Calu3 (cell line): ENCODE results near the gene NCKAP5. TPM values are rescaled to one million over a fixed set of nuclear protein-coding genes. Genes with fewer than 3 reads are reported as not detected.

Source experiments
- BruUV-seq: library from RNA; stranded (reverse); fragments of 400-500 nt; replicated peaks from 2 replicates; lab custom pipeline; 2021; lab: Mats Ljungman, UMichigan
- CTCF ChIA-PET: fragments of 300-600 bp; sonication (Branson Sonifier 250); formaldehyde crosslinking; loops from one replicate; lab custom pipeline; 2022; ENCODE audit warnings: antibody characterized with exemption; lab: Charles Lee
- DNase-seq: peaks from one replicate; pipeline ENCODE4 v3.0.0; 2022
- H3K27ac Mint-ChIP-seq: one replicate; pipeline ENCODE4 v1.8.0; 2022; ENCODE audit warnings: mixed read lengths; ENCODE audit not compliant: unreplicated experiment
- H3K27me3 Mint-ChIP-seq: one replicate; pipeline ENCODE4 v1.8.0; 2022; ENCODE audit warnings: mixed read lengths; ENCODE audit not compliant: unreplicated experiment
- H3K36me3 Mint-ChIP-seq: one replicate; pipeline ENCODE4 v1.8.0; 2022; ENCODE audit warnings: mild to moderate bottlenecking, moderate library complexity, mixed read lengths; ENCODE audit not compliant: insufficient read depth, unreplicated experiment
- H3K4me1 Mint-ChIP-seq: one replicate; pipeline ENCODE4 v1.8.0; 2022; ENCODE audit warnings: mild to moderate bottlenecking, low read depth, mixed read lengths; ENCODE audit not compliant: unreplicated experiment
- H3K4me3 Mint-ChIP-seq: one replicate; pipeline ENCODE4 v1.8.0; 2022; ENCODE audit warnings: mild to moderate bottlenecking, low read depth, moderate library complexity, mixed read lengths; ENCODE audit not compliant: unreplicated experiment
- H3K9me3 Mint-ChIP-seq: one replicate; pipeline ENCODE4 v1.8.0; 2022; ENCODE audit warnings: low read depth, mixed read lengths; ENCODE audit not compliant: unreplicated experiment
- intact Hi-C: fragments of 100-400 bp; cut with micrococcal nuclease; formaldehyde crosslinking; loops from one replicate; pipeline ENCODE4 v1.10.0; 2022; ENCODE audit not compliant: unreplicated experiment
- total RNA-seq: library from RNA; stranded (reverse); gene quantifications from 2 replicates; pipeline ENCODE4 v1.2.3, GENCODE V29; 2022
- TF ChIP-seq, protein P1 (sequence below): fragments of 200-600 bp; IDR thresholded peaks from one replicate; pipeline ENCODE4 v1.8.0; 2022; ENCODE audit warnings: antibody characterized with exemption; ENCODE audit not compliant: unreplicated experiment

The NCKAP5 gene
- total RNA-seq, 1 experiment from 2014 or later = 2.2 TPM

GRCh38 chr2:132876745-132877391 lies 691.4 kb downstream of the NCKAP5 start:
- no TSS peak for BruUV-seq
- H3K4me3 Mint-ChIP-seq = no peak overlapping the region
- intact Hi-C loops = loop anchor here (10.0 kb wide), 2 partner anchors 188 to 202 kb away; partner anchors contain the start of gene LYPD1
- H3K27me3 Mint-ChIP-seq = no peaks in the 10 kb centered on the region
- DNase-seq = peak; percentile 20
- H3K9me3 Mint-ChIP-seq = no peaks in the 10 kb centered on the region
- H3K36me3 Mint-ChIP-seq = no peaks in the 10 kb centered on the region
- TF ChIP-seq, protein P1, sequence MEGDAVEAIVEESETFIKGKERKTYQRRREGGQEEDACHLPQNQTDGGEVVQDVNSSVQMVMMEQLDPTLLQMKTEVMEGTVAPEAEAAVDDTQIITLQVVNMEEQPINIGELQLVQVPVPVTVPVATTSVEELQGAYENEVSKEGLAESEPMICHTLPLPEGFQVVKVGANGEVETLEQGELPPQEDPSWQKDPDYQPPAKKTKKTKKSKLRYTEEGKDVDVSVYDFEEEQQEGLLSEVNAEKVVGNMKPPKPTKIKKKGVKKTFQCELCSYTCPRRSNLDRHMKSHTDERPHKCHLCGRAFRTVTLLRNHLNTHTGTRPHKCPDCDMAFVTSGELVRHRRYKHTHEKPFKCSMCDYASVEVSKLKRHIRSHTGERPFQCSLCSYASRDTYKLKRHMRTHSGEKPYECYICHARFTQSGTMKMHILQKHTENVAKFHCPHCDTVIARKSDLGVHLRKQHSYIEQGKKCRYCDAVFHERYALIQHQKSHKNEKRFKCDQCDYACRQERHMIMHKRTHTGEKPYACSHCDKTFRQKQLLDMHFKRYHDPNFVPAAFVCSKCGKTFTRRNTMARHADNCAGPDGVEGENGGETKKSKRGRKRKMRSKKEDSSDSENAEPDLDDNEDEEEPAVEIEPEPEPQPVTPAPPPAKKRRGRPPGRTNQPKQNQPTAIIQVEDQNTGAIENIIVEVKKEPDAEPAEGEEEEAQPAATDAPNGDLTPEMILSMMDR = no peak
- CTCF ChIA-PET = no interaction called here
- peaks cover 28% of the 10 kb centered on the region for H3K4me1 Mint-ChIP-seq
- H3K27ac Mint-ChIP-seq = no peak overlapping the region

GRCh38 chr2:132875193-132875592 lies 693.1 kb downstream of the NCKAP5 start:
- Mint-ChIP-seq H3K4me3 (no peak overlapping the region), H3K9me3 (no peaks in the 10 kb centered on the region), H3K36me3 (no peaks in the 10 kb centered on the region), H3K27ac (no peak overlapping the region), H3K4me1 (peaks cover 28% of the 10 kb centered on the region), H3K27me3 (no peaks in the 10 kb centered on the region)
- intact Hi-C loops = loop anchor here (10.0 kb wide), 2 partner anchors 190 to 200 kb away; partner anchors contain the start of gene LYPD1
- CTCF ChIA-PET = no interaction called here
- TF ChIP-seq, protein P1 = no peak
- no peak for DNase-seq
- no TSS peak for BruUV-seq

DNA sequence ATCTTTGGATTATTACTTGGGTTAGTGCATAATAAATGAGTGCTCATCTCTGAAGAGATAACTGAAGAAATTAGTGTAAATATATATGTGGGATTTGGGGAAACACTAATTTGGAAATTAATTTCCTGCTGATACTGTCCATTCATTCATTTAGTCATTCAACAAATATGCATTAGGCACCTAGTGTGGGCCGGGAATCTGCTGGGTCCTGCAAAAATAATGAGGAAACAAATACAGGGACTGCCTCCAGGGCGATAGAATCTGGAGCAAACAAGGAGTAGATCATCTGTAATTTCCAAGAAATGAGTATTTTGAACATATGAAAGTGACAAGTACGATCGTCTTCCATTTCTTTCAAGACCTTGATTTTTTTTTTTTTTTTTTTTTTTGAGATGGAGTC lies 694.5 kb downstream of the NCKAP5 start:
- DNase-seq = no peak
- intact Hi-C loops = loop anchor here (10.0 kb wide), 2 partner anchors 191 to 199 kb away; partner anchors contain the start of gene LYPD1
- no peaks in the 10 kb centered on the region for H3K36me3 Mint-ChIP-seq
- CTCF ChIA-PET = no interaction called here
- no TSS peak for BruUV-seq
- peaks cover 3% of the 10 kb centered on the region for H3K9me3 Mint-ChIP-seq
- H3K27ac Mint-ChIP-seq = no peak overlapping the region
- no peaks in the 10 kb centered on the region for H3K27me3 Mint-ChIP-seq
- H3K4me1 Mint-ChIP-seq = peaks cover 28% of the 10 kb centered on the region
- no peak overlapping the region for H3K4me3 Mint-ChIP-seq
- TF ChIP-seq, protein P1 = no peak

GRCh38 chr2:132871831-132872230 lies 696.4 kb downstream of the NCKAP5 start:
- CTCF ChIA-PET = no interaction called here

More at GRCh38 chr2:132871831-132872230, 696.4 kb downstream of the NCKAP5 start:
- no peak overlapping the region for H3K27ac Mint-ChIP-seq
- TF ChIP-seq, protein P1 = no peak
- no peak overlapping the region for H3K4me3 Mint-ChIP-seq
- no peak for DNase-seq
- peaks cover 3% of the 10 kb centered on the region for H3K9me3 Mint-ChIP-seq
- H3K36me3 Mint-ChIP-seq = no peaks in the 10 kb centered on the region
- no peaks in the 10 kb centered on the region for H3K27me3 Mint-ChIP-seq
- BruUV-seq = no TSS peak
- H3K4me1 Mint-ChIP-seq = peaks cover 21% of the 10 kb centered on the region
- intact Hi-C loops = loop anchor here (10.0 kb wide), 2 partner anchors 193 to 197 kb away; partner anchors contain the start of gene LYPD1
